ENCODE results near the gene ME3. TPM values are rescaled to one million over a fixed set of nuclear protein-coding genes. Genes with fewer than 3 reads are reported as not detected.
A peak's percentile ranks its signal among the peaks of the same experiment; 100 is the strongest.
"Not testable (repeated sequence)": the region's sequence is repeated elsewhere in the genome, so short reads cannot be mapped to it uniquely, and the experiment has no call there.

The ME3 gene
- total RNA-seq, 1 experiment from 2014 or later, result 28.7 TPM

GRCh38 chr11:86548271-86548917 lies 124.0 kb downstream of the ME3 start:
- peak; percentile 73 for DNase-seq (ENCODE audit: low spot score)
- in situ Hi-C loops (cut with HindIII; ENCODE audit: low sequenced_read_pairs), result no loop called here

GRCh38 chr11:86547727-86548126 lies 124.7 kb downstream of the ME3 start:
- in situ Hi-C loops (cut with HindIII; ENCODE audit: low sequenced_read_pairs), result no loop called here
- DNase-seq (ENCODE audit: low spot score), result no peak

DNA sequence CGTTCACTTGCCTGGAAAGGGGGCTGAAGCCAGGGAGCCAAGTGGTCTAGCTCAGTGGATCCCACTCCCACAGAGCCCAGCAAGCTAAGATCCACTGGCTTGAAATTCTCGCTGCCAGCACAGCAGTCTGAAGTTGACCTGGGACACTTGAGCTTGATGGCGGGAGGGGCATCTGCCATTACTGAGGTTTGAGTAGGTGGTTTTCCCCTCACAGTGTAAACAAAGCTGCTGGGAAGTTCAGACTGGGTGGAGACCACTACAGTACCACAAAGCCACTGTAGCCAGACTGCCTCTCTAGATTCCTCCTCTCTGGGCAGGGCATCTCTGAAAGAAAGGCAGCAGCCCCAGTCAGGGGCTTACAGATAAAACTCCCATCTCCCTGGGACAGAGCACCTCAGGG lies 131.1 kb downstream of the ME3 start:
- in situ Hi-C loops (cut with HindIII; ENCODE audit: low sequenced_read_pairs); DNase-seq (ENCODE audit: low spot score): not testable (repeated sequence)

DNA sequence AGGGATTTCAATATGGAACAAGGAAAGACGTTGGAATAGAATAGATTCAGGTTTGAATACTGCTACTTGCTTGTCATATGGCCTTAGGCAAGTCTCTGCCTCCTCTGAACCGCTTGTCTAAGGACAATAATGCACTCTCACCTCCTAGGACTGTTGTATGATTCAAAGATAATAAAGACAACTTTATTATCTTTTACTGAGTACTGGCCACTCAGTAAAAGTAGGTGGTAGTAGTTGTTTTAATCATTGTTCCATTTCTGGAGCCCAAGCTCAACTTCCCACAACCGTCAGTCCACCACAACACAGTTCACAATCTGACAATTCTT lies 134.2 kb downstream of the ME3 start:
- in situ Hi-C loops (cut with HindIII; ENCODE audit: low sequenced_read_pairs), result no loop called here
- DNase-seq (ENCODE audit: low spot score), result no peak

DNA sequence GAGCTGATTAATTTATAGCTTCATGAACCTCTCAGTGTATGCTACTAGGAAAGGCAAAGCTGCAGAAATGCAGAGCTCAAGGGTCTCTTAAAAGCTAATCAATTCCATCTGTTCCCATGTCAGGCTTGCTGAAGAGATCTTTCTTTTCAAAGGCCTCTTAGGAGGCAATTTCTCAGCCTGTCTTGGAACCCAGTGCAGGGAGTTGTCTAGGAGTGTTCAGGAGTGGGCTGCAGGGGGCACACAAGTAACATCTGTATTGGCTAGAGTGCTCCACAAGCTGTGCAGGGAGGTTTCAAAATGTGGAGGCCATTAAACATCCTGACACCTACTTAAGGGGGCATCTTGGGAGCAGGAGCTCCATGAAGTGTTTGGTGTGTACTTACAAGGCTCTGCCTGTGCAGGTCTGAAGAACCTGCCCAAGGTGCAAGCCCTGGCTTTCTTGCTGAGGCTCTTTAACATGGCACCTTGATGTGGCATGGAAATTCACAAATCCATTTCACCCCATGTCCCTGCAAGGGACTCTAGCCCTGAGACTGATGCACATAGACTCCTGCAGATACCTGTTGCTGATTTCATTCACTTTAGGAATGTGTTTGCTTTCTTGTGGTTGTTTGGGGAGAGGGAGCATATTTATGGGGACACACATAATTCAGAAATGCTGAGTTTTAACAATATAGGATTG lies 134.7 kb downstream of the ME3 start:
- in situ Hi-C loops (cut with HindIII; ENCODE audit: low sequenced_read_pairs), result no loop called here
- DNase-seq (ENCODE audit: low spot score), result no peak

DNA sequence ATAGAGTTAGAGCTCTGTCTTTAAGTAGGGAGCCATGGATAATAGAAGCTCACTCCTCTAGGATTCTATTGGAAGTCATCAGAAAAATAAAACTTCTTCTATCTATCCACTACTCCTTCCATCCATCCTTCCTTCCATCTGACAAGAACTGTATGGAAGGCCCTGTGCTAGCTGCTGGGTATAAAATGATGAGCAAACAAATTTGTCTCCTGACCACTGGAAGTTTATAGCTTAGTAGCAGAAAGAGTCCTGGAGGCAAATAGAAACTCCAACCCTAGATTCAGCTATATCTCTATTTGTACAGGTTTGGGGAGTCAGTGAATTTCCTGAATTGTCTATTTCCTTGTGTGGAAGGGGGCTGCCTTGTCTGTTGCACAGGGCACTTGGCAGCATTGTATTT lies 136.6 kb downstream of the ME3 start:
- in situ Hi-C loops (cut with HindIII; ENCODE audit: low sequenced_read_pairs), result no loop called here

DNA sequence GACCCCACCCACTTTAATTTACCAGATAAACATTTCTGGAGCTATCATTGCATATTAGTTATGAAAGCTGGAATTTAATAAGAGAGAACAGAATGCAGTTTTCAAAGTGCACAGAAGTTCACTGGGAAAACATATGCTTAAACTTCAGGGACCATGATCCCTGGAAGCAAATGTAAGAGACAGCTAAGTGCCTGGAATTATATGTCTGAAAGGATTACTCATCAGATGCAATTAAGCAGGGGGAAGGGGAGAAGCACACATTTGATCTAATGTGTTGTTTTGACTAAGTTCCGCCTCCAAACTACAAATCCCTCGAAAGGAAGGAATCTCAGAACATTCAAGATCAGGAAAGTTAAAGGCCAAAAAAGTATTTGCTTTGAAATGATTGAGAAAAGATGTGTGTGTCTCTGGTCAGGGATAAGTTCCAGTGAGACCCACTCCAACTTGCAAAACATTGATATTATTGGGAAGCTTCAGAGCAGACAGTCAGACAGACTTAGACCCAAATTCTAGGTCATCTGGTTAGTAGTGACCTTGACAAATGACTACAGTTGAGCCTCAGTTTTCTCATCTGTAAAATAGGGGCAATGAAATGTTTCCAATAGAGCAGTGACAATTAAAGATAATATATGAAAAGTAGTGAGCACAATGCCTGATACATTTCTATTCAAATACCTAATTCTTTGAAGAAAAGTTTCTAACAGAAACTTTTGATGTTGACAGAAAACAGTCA lies 147.6 kb downstream of the ME3 start:
- DNase-seq (ENCODE audit: low spot score), result no peak
- in situ Hi-C loops (cut with HindIII; ENCODE audit: low sequenced_read_pairs), result no loop called here

More for the DNA sequence above, 136.6 kb downstream of the ME3 start:
- DNase-seq (ENCODE audit: low spot score), result no peak

DNA sequence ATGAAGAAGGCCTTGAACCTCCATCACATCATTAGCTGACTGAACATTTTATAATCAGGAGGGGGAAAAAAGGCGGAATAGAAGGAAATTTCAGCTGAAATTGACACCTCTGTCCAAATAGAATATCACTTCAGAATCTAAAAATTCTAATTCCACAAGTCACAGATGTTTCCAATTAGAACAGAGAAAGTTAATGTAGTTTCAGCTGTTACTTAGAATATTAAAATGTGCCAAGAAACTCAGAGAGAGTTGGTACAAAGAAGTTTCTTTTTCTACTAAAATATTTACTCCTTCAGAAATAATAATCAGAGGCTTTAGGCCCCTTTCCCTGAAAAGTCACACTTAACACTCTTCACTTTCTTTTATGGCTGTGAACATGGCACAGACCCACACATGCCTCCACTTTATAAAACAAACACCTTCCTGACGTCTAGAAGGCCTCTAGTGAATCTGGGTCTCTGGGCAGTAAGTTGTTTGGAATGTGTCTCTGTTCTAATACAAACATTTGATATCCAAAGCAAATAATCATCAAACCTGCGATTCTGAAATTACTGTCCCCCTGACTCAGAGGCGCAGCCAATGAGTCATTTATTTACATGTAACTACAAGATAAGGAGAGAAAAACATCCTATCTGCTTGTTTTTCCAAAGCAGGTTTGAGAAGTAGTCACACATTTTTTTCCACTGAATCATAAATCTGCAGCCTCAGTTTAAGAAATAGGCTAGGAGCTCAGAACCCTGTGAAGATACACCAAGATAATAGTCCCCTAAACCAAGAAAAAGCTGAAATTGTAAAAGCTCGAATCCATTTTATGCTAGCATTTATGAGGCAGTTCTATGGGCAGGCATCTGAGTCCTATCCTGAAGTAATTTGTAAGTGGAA lies 148.4 kb downstream of the ME3 start:
- DNase-seq (ENCODE audit: low spot score), result no peak
- in situ Hi-C loops (cut with HindIII; ENCODE audit: low sequenced_read_pairs), result no loop called here

DNA sequence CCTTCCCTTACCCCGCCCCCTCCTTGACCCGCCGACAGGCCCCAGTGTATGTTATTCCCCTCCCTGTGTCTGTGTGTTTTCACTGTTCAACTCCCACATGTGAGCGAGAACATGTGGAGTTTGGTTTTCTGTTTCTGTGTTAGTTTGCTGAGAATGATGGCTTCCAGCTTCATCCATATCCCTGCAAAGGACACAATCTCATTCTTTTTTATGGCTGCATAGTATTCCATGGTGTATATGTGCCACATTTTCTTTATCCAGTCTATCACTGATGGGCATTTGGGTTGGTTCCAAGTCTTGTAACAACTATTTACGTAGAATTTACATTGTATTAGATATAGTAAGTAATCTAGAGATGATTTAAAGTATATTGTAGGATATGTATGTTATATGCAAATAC lies 149.9 kb downstream of the ME3 start:
- in situ Hi-C loops (cut with HindIII; ENCODE audit: low sequenced_read_pairs), result not testable (repeated sequence)

DNA sequence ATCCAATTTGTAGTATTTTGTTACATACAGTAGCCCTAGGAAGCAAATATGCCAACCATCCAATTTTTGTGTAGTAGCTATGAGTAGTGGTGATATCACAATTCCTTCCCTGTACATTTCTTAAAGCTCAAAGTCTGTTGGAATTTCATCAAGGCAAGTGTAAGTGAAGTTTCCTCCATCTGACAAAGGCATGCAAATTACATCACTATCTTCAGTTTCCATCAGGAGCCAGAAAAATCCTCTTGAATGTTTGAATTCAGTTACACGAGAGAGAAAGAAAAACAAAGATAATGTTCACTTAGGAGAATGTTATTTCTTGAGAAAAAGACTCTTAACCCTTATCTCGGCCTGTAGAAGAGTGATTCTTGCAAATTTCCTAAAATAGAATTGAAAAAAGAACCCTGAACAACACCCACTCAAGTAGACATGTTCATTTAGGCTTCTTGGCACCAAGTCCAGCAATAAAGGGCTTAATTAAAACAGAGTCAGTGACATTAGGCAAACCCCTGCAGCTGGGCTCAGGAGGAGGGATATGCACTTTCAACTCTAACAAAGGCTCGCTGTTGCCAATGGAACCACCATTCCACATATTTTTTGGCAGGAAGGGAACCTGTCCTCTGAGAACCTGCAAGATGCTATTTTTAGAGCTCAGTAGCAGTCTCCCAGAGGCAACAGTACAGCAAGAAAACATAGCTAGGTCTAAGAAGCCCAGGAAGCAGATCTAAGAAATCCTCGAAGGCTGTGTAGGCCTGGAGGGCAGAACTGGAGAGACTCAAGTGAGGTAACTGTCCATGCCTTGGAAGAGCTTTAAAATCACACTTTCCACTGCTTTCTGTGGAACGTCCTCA lies 153.1 kb downstream of the ME3 start:
- peak; percentile 50 for DNase-seq (ENCODE audit: low spot score)
- in situ Hi-C loops (cut with HindIII; ENCODE audit: low sequenced_read_pairs), result no loop called here

More for the DNA sequence above, 149.9 kb downstream of the ME3 start:
- not testable (repeated sequence) for DNase-seq (ENCODE audit: low spot score)

DNA sequence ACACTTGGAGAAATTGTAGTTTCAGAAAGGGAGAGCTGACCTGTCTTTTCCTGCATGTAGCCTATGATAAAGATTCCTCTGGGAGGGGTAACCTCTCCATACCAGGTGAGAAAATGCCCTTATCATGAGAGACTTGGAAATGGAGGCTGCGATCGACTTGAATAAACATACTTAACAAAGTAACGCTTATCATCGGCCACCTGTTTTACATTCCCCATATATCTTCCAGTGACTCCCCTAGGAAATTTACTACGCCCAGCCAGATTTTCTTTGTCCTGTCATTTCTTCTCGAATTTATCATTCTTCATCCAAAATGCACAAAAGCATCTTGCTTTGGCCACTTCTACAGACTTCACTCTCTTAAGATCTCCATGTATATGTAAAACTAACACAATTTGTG lies 154.2 kb downstream of the ME3 start:
- no peak for DNase-seq (ENCODE audit: low spot score)
- in situ Hi-C loops (cut with HindIII; ENCODE audit: low sequenced_read_pairs), result no loop called here

- DNase-seq (ENCODE audit: low spot score), result no peak
- in situ Hi-C loops (cut with HindIII; ENCODE audit: low sequenced_read_pairs), result no loop called here
These were observed 154.9 kb downstream of the ME3 start for GRCh38 chr11:86517557-86517956.

DNA sequence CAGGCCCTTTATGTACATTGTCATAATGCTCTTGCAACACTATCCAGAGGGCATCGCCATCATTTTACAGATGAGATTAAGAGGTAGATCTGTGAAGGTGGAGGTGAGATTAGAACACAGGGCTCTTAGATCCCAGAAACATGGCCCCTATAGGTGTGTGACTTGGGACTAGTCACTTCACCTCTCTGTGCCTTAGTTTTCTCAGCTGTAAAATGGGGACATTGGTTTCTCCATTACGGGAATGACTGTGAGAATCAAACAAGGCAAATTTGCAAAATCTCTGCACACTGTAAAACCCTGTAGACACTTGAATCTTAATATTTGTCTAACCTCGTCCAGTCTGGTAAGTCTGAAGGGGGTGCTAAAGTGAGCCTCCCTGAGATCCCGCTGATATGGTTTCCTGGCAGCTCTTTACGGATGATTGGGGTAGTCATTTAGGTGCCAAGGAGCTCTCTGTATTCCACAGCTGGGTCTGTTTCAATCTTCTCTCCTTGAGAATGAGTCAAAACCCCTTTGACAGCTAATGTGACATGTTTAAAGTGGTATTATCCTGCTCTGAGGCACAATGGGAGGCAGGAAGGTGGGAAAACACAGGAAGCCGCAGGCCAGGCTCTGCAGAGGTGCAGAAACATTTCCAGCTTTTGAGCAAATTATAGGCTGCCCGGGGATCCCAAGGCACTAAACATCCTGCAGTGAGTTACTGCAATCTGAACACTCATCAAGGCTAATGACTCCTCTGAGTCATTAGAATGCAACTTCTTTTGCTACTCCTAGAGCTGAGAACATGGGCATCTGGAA lies 156.9 kb downstream of the ME3 start:
- in situ Hi-C loops (cut with HindIII; ENCODE audit: low sequenced_read_pairs), result no loop called here
- peak; percentile 18 for DNase-seq (ENCODE audit: low spot score)

GRCh38 chr11:86514453-86514852 lies 158.0 kb downstream of the ME3 start:
- no peak for DNase-seq (ENCODE audit: low spot score)
- in situ Hi-C loops (cut with HindIII; ENCODE audit: low sequenced_read_pairs), result no loop called here

- in situ Hi-C loops (cut with HindIII; ENCODE audit: low sequenced_read_pairs), result no loop called here
These were observed 158.6 kb downstream of the ME3 start for GRCh38 chr11:86513746-86514373.

GRCh38 chr11:86513138-86513537 lies 159.3 kb downstream of the ME3 start:
- DNase-seq (ENCODE audit: low spot score), result no peak
- in situ Hi-C loops (cut with HindIII; ENCODE audit: low sequenced_read_pairs), result no loop called here

More at GRCh38 chr11:86513746-86514373, 158.6 kb downstream of the ME3 start:
- DNase-seq (ENCODE audit: low spot score), result no peak

- DNase-seq (ENCODE audit: low spot score), result no peak
- in situ Hi-C loops (cut with HindIII; ENCODE audit: low sequenced_read_pairs), result no loop called here
These were observed 161.3 kb downstream of the ME3 start for GRCh38 chr11:86511086-86511551.
